HepG2 (cell line): ENCODE data around the gene EIF6. TPM values are rescaled to one million over a fixed set of nuclear protein-coding genes. Genes with fewer than 3 reads are reported as not detected.
A peak's percentile ranks its signal among the peaks of the same experiment; 100 is the strongest.

ENCODE experiments used
- BCL6 ChIP-seq: IDR thresholded peaks from 2 replicates; pipeline ENCODE4 v1.6.1; 2016; ENCODE audit warnings: missing genetic modification reagents, missing compliant biosample characterization
- BRD4 ChIP-seq: sonication (generic); formaldehyde crosslinking; IDR thresholded peaks from 2 replicates; pipeline ENCODE4 v1.4.0; 2020; ENCODE audit warnings: missing genetic modification reagents
- CCDC6 ChIP-seq: sonication (generic); formaldehyde crosslinking; IDR thresholded peaks from 2 replicates; pipeline ENCODE4 v1.8.1; 2022; ENCODE audit warnings: mild to moderate bottlenecking, missing genetic modification reagents, moderate library complexity
- DPF2 ChIP-seq: sonication (generic); formaldehyde crosslinking; IDR thresholded peaks from 2 replicates; pipeline ENCODE4 v1.4.0; 2020; ENCODE audit warnings: mild to moderate bottlenecking, low read depth, missing genetic modification reagents, borderline replicate concordance
- ELF1 ChIP-seq: sonication (generic); formaldehyde crosslinking; IDR thresholded peaks from 2 replicates; pipeline ENCODE4 v1.4.0; 2020; ENCODE audit warnings: missing genetic modification reagents
- GLI4 ChIP-seq: sonication (generic); formaldehyde crosslinking; IDR thresholded peaks from 2 replicates; pipeline ENCODE4 v1.5.1; 2020; ENCODE audit warnings: missing genetic modification reagents, mild to moderate bottlenecking, moderate library complexity, borderline replicate concordance
- GPBP1L1 ChIP-seq: sonication (generic); formaldehyde crosslinking; IDR thresholded peaks from 2 replicates; pipeline ENCODE4 v1.5.0; 2020; ENCODE audit warnings: mild to moderate bottlenecking, missing genetic modification reagents
- JARID2 ChIP-seq: sonication (generic); formaldehyde crosslinking; IDR thresholded peaks from 2 replicates; pipeline ENCODE4 v1.8.1; 2023; ENCODE audit warnings: missing genetic modification reagents, inconsistent platforms; ENCODE audit not compliant: insufficient replicate concordance
- NR0B2 ChIP-seq: sonication (generic); formaldehyde crosslinking; IDR thresholded peaks from 2 replicates; pipeline ENCODE4 v1.4.0; 2020; ENCODE audit warnings: mild to moderate bottlenecking, missing genetic modification reagents
- PREB ChIP-seq: sonication (generic); formaldehyde crosslinking; IDR thresholded peaks from 2 replicates; pipeline ENCODE4 v1.4.0; 2020; ENCODE audit warnings: missing genetic modification reagents
- RBM22 ChIP-seq: fragments of 200-400 bp; formaldehyde crosslinking; optimal IDR thresholded peaks from 2 replicates; pipeline ENCODE3; 2017; ENCODE audit warnings: mild to moderate bottlenecking, low read length, moderate library complexity
- SAFB2 ChIP-seq: sonication (generic); formaldehyde crosslinking; IDR thresholded peaks from 2 replicates; pipeline ENCODE4 v1.5.1; 2020; ENCODE audit warnings: missing genetic modification reagents, low read depth, mild to moderate bottlenecking, borderline replicate concordance
- SAP130 ChIP-seq: IDR thresholded peaks from 2 replicates; pipeline ENCODE4 v1.6.1; 2016; ENCODE audit warnings: low read depth
- ZFAT ChIP-seq: sonication (generic); formaldehyde crosslinking; conservative IDR thresholded peaks from 2 replicates; pipeline ENCODE4 v1.8.1; 2023; ENCODE audit warnings: missing genetic modification reagents, inconsistent platforms
- ZFP37 ChIP-seq: sonication (generic); formaldehyde crosslinking; IDR thresholded peaks from 2 replicates; pipeline ENCODE4 v1.4.0; 2020; ENCODE audit warnings: missing genetic modification reagents, borderline replicate concordance
- ZIK1 ChIP-seq: sonication (generic); formaldehyde crosslinking; IDR thresholded peaks from 2 replicates; pipeline ENCODE4 v1.5.0; 2020; ENCODE audit warnings: mild to moderate bottlenecking, low read depth, missing genetic modification reagents, borderline replicate concordance
- ZNF24 ChIP-seq: fragments of 450-650 bp; IDR thresholded peaks from 2 replicates; pipeline ENCODE4 v1.6.1; 2017; ENCODE audit warnings: antibody characterized with exemption, mild to moderate bottlenecking
- ZNF33A ChIP-seq: sonication (generic); formaldehyde crosslinking; IDR thresholded peaks from 2 replicates; pipeline ENCODE4 v1.5.1; 2020; ENCODE audit warnings: missing genetic modification reagents, mild to moderate bottlenecking, moderate library complexity, borderline replicate concordance
- ZNF576 ChIP-seq: sonication (generic); formaldehyde crosslinking; IDR thresholded peaks from 2 replicates; pipeline ENCODE4 v1.4.0; 2020; ENCODE audit warnings: mild to moderate bottlenecking, missing genetic modification reagents
- ZNF746 ChIP-seq: sonication (generic); formaldehyde crosslinking; IDR thresholded peaks from 2 replicates; pipeline ENCODE4 v1.8.0; 2022; ENCODE audit warnings: mild to moderate bottlenecking, missing genetic modification reagents
- ZNF784 ChIP-seq: sonication (generic); formaldehyde crosslinking; IDR thresholded peaks from 2 replicates; pipeline ENCODE4 v1.5.1; 2020; ENCODE audit warnings: missing genetic modification reagents, mild to moderate bottlenecking, borderline replicate concordance
- ZNF891 ChIP-seq: sonication (generic); formaldehyde crosslinking; IDR thresholded peaks from 2 replicates; pipeline ENCODE4 v1.5.0; 2020; ENCODE audit warnings: mild to moderate bottlenecking, missing genetic modification reagents
- ZXDC ChIP-seq: sonication (generic); formaldehyde crosslinking; IDR thresholded peaks from 2 replicates; pipeline ENCODE4 v1.5.0; 2020; ENCODE audit warnings: mild to moderate bottlenecking, missing genetic modification reagents
- polyA plus RNA-seq, 8 experiments: library from polyadenylated mRNA; depleted of rRNA in 3 of 8; stranded (reverse) in 7 of 8; unstranded in 1 of 8; fragments of >200 nt; fragmentation: Illumina TruSeq in 4 of 8; extraction: Trizol in 4 of 8; gene quantifications; 2 replicates each; pipeline versions ENCODE4 v1.2.1 to v1.2.3, GENCODE V29; 2011 to 2016; ENCODE audit warnings: low read depth in 4 of 8, missing spikeins in 1 of 8, mixed read lengths in 1 of 8; ENCODE audit not compliant: insufficient read depth in 1 of 8
- total RNA-seq, 5 experiments: library from RNA; depleted of rRNA; stranded (reverse); fragments of >200 nt; fragmentation: Illumina TruSeq; extraction: Trizol; gene quantifications; 2 replicates each; pipeline ENCODE4 v1.2.3, GENCODE V29; 2016; ENCODE audit warnings: low read depth in 1 of 5

The EIF6 gene
- total and polyA plus RNA-seq, 2 of the 13 experiments (the other 11 are each of a cell fraction or from before 2014, with no cell fraction given), result 462 to 466 TPM

GRCh38 chr20:35284267-35284991 is at the start of gene EIF6 (continued):
- TF ChIP-seq NR0B2 (peak; percentile 90), DPF2 (CRISPR knock-in tag) (no peak), ZNF24 (peak; percentile 88), GLI4 (peak; percentile 97), RBM22 (peak; percentile 64), ZNF891 (CRISPR knock-in tag) (peak; percentile 16), ZXDC (peak; percentile 70; the same call in 1 of the 2 replicates), ZFAT (CRISPR knock-in tag) (no peak), SAP130 (CRISPR knock-in tag) (peak; percentile 98), BRD4 (CRISPR knock-in tag) (no peak; the same call in none of the 2 replicates), GPBP1L1 (no peak), CCDC6 (CRISPR knock-in tag) (no peak; the same call in none of the 2 replicates), ELF1 (peak; percentile 97), ZNF784 (CRISPR knock-in tag) (peak; percentile 99), ZFP37 (no peak), PREB (no peak), BCL6 (CRISPR knock-in tag) (peak; percentile 69; the same call in 1 of the 2 replicates), JARID2 (CRISPR knock-in tag) (peak; percentile 88), SAFB2 (CRISPR knock-in tag) (0 out of 2 replicates have a peak, but pooled peaks have one; percentile 67), ZNF746 (CRISPR knock-in tag) (peak; percentile 85; the same call in 1 of the 2 replicates), ZNF33A (CRISPR knock-in tag) (peak; percentile 72; the same call in 1 of the 2 replicates), ZIK1 (CRISPR knock-in tag) (peak; percentile 20; the same call in 1 of the 2 replicates), ZNF576 (0 out of 2 replicates have a peak, but pooled peaks have one; percentile 50)
